Cardiac muscle cell (in vitro differentiated cells and primary cell): Measurements from ENCODE around the gene SAMD4A. TPM values are rescaled to one million over a fixed set of nuclear protein-coding genes. Genes with fewer than 3 reads are reported as not detected.
A peak's percentile ranks its signal among the peaks of the same experiment; 100 is the strongest.

Experiments used
- DNase-seq, 2 donors: peaks; one replicate each; pipeline versions ENCODE4 v3.0.0 to v3.0.0-alpha.2; 2010 to 2017; ENCODE audit warnings: low read depth in 1 of 2, low spot score in 1 of 2
- H3K27ac ChIP-seq: fragments of 200-600 bp; sonication (generic); 2 replicates; pipeline ENCODE4 v1.5.1; 2016
- H3K27me3 ChIP-seq: fragments of 200-600 bp; sonication (generic); 2 replicates; pipeline ENCODE4 v1.6.0; 2016; ENCODE audit warnings: control low read depth
- H3K36me3 ChIP-seq: fragments of 200-600 bp; sonication (generic); 2 replicates; pipeline ENCODE4 v1.5.1; 2016; ENCODE audit warnings: control low read depth
- H3K4me1 ChIP-seq: fragments of 200-600 bp; sonication (generic); 2 replicates; pipeline ENCODE4 v1.8.1; 2017; ENCODE audit warnings: low read depth, mild to moderate bottlenecking, mixed run types
- H3K4me3 ChIP-seq: fragments of 200-600 bp; sonication (generic); 2 replicates; pipeline ENCODE4 v1.5.1; 2016; ENCODE audit warnings: mild to moderate bottlenecking
- H3K9me3 ChIP-seq: fragments of 200-600 bp; sonication (generic); 2 replicates; pipeline ENCODE4 v1.5.1; 2017; ENCODE audit warnings: low read depth, mild to moderate bottlenecking, control low read depth
- polyA plus RNA-seq: library from polyadenylated mRNA; unstranded; fragments of >200 nt; fragmentation: Nextera tagmentation; extraction: Ambion mirVana; gene quantifications from 2 replicates; pipeline ENCODE4 v1.2.1, GENCODE V29; 2016
- total RNA-seq: library from RNA; depleted of rRNA; stranded (reverse); fragments of >200 nt; gene quantifications from 2 replicates; pipeline ENCODE4 v1.2.3, GENCODE V29; 2016
- TF ChIP-seq, protein P1 (sequence below): IDR thresholded peaks from 2 replicates; pipeline ENCODE4 v1.5.1; 2012; ENCODE audit warnings: low read depth, mild to moderate bottlenecking, low read length

Gene SAMD4A
- total and polyA plus RNA-seq, 2 experiments from 2014 or later, result 14.4 to 60.4 TPM

DNA sequence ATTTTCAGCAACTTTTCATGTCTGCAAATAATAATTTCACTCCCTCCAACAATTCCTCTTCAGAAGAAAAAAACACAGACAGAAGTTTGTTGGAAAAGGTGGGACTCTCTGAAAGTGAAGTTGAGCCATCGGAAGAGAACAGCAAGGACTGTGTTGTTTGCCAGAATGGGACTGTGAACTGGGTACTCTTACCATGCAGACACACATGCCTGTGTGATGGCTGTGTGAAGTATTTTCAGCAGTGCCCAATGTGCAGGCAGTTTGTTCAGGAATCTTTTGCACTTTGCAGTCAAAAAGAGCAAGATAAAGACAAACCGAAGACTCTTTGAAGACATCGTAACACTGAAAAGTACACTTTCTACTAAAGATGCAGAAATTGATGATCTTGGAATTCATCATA is 28.9 kb upstream of the SAMD4A start:
- Histone ChIP-seq H3K4me1 (no peaks in the 10 kb centered on the region), H3K9me3 (no peaks in the 10 kb centered on the region), H3K27me3 (no peaks in the 10 kb centered on the region), H3K4me3 (no peak overlapping the region), H3K27ac (no peak overlapping the region), H3K36me3 (peaks cover 17% of the 10 kb centered on the region)
- TF ChIP-seq, protein P1, sequence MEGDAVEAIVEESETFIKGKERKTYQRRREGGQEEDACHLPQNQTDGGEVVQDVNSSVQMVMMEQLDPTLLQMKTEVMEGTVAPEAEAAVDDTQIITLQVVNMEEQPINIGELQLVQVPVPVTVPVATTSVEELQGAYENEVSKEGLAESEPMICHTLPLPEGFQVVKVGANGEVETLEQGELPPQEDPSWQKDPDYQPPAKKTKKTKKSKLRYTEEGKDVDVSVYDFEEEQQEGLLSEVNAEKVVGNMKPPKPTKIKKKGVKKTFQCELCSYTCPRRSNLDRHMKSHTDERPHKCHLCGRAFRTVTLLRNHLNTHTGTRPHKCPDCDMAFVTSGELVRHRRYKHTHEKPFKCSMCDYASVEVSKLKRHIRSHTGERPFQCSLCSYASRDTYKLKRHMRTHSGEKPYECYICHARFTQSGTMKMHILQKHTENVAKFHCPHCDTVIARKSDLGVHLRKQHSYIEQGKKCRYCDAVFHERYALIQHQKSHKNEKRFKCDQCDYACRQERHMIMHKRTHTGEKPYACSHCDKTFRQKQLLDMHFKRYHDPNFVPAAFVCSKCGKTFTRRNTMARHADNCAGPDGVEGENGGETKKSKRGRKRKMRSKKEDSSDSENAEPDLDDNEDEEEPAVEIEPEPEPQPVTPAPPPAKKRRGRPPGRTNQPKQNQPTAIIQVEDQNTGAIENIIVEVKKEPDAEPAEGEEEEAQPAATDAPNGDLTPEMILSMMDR, result no peak
- DNase-seq, result no peak

DNA sequence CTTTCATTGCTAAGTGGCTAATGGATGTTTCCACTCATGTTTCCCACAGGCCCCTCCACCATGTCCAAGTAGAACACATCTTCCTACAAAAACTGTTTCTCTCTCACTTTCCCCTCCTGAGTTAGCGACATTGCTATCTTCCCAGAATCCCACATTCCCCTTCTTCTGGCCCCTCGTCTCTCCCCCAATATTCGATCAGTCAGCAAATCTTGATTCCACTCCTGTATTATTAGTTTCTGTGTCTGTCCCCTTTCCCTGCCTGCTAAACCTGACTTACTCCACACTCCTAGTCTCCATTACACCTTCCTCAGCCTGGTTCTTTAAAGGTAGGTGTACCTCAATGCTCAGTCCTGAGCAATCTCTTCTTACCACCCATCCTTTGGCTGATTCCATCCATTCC is 19.3 kb upstream of the SAMD4A start:
- H3K27me3 ChIP-seq, result no peaks in the 10 kb centered on the region
- DNase-seq, result no peak
- TF ChIP-seq, protein P1, result no peak
- H3K9me3 ChIP-seq, result no peaks in the 10 kb centered on the region
- H3K27ac ChIP-seq, result no peak overlapping the region
- no peaks in the 10 kb centered on the region for H3K4me1 ChIP-seq
- no peaks in the 10 kb centered on the region for H3K36me3 ChIP-seq
- H3K4me3 ChIP-seq, result no peak overlapping the region

DNA sequence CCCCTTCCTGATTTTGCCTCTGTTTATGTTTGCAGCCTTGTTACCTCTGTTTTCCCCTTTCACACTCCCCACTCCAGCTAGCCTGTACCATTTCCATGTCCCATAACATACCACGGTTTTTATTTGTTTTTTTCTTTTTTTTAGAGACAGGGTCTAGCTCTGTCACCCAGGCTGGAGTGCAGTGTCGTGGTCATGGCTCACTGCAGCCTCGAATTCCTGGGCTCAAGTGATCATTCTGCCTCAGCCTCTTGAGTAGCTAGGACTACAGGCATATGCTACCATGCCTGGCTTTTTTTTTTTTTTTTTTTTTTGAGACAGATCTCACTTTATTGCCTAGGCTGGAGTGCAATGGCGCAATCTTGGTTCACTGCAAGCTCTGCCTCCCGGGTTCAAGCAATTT is 18.4 kb upstream of the SAMD4A start:
- no peaks in the 10 kb centered on the region for H3K9me3 ChIP-seq
- H3K4me1 ChIP-seq, result no peaks in the 10 kb centered on the region
- H3K27ac ChIP-seq, result no peak overlapping the region
- DNase-seq, result no peak
- no peaks in the 10 kb centered on the region for H3K36me3 ChIP-seq
- H3K27me3 ChIP-seq, result no peaks in the 10 kb centered on the region
- H3K4me3 ChIP-seq, result no peak overlapping the region
- TF ChIP-seq, protein P1, result no peak

DNA sequence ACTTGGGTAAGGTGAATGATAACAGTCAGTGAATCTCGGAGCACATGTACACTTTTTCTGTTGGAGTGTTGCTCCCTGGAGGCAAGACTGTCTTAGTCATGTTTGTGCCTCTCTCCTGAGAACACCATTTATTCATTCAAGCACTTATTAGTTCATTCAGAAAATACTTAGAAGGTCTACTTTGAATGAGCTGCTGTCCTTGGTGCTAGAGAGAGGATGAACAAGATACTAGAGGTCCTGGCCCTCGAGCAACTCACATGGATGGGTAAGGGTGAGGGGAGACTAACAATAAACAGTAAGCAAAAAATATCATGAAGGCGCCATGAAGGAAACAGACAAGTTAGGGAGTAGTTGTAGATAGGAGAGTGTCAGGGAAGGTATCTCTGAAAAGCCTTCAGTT is 17.1 kb upstream of the SAMD4A start:
- Histone ChIP-seq H3K36me3 (no peaks in the 10 kb centered on the region), H3K27me3 (no peaks in the 10 kb centered on the region), H3K9me3 (no peaks in the 10 kb centered on the region), H3K4me1 (no peaks in the 10 kb centered on the region), H3K4me3 (no peak overlapping the region), H3K27ac (no peak overlapping the region)
- TF ChIP-seq, protein P1, result no peak
- DNase-seq, result peak; percentile 29 to 52

DNA sequence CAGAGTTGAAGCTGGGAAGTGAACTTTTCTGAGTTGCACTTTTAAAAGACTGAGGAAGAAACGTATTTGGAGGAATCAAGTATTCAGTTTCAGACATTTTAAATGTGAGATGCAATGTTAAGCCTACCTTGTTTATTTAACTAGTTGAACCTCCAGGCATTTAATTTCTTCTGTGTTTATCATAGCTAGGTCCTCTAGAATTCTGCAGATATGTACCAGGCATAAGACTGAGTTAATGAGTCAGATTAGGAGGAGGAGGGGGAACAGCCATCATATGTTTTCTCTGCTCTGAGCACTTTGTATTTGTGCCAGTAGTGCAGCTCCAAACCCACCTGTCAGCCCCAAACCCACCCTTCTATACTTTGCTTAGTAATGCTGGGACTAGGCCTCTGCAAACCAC is 16.4 kb upstream of the SAMD4A start:
- no peak overlapping the region for H3K27ac ChIP-seq
- DNase-seq, result no peak
- H3K4me1 ChIP-seq, result no peaks in the 10 kb centered on the region
- TF ChIP-seq, protein P1, result no peak
- no peaks in the 10 kb centered on the region for H3K27me3 ChIP-seq
- no peak overlapping the region for H3K4me3 ChIP-seq
- no peaks in the 10 kb centered on the region for H3K36me3 ChIP-seq
- H3K9me3 ChIP-seq, result no peaks in the 10 kb centered on the region

DNA sequence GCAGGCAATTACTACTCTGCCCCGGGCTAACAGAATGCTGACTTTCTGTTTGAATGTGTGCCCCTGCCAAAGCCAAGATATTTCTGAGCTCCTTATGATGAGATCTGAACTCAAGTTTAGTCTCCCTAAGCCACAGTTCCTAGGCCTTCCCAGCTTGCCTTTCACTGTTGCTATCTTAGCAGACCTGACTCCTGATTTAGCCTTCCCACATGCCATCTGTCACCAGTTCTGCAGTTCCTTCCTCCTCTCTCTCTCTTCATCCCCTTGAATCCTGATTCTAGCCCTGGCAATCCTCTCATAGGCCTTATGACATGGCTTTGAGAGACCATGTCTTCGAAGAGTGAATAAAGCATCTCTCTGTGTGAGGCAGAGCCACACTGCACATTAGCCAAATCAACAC is 12.5 kb upstream of the SAMD4A start:
- no peak overlapping the region for H3K4me3 ChIP-seq
- no peaks in the 10 kb centered on the region for H3K9me3 ChIP-seq
- TF ChIP-seq, protein P1, result no peak
- no peaks in the 10 kb centered on the region for H3K36me3 ChIP-seq
- H3K4me1 ChIP-seq, result no peaks in the 10 kb centered on the region
- DNase-seq, result no peak
- no peak overlapping the region for H3K27ac ChIP-seq
- no peaks in the 10 kb centered on the region for H3K27me3 ChIP-seq
